ENCODE measurements around the gene PTOV1. TPM values are rescaled to one million over a fixed set of nuclear protein-coding genes. Genes with fewer than 3 reads are reported as not detected.

PTOV1 gene
- total RNA-seq, 4 donors from 2014 or later = 62.3 to 203 (median 66.8) TPM

DNA sequence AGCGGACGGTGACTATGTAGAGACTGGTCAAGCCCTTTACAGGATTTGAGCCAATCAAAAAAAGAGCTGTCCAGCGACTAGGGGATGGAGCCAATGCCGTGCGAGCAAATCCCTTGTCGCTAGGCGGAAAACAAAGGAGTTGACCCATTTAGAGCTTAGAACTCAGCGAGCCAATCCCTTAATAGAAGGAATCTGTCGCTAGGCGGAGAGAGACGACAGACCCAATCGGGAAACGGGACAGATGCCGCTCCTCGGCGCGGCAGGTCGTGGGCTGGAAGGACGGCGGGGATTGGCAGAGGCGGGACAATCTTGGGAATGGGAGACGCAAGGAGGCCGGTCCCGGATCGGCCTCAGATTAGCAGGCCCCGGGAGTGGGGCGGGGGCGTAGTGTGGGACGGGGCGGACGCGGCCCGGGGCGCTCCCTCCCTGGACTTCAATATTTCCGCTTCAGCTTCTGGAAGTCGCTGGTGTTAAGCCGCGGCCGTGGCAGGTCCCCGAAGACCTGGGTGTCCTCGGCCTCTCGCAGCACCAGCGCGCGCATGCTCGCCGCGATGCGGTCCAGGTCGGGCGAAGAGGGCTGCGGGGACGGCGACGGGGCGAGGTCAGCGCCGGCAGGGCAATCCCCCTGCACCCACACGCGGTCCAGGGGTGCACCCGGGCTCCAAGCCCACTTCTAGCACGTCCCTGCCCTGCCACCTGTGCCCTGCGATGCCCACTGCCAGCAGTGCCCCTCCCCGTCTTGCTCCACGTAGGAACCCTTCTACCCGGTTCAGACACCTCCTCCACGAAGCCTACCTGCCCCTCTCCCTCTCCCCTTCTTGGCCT is 18.7 kb downstream of the PTOV1 start:
- WGBS, 2 donors (ENCODE audit: low coverage in 1 of 2) = 1% methylated on average over 37 of the region's 67 CpGs; no CpG with 5 or more reads in 1 of the 2 donors
- no peaks in the 10 kb centered on the region for H3K9me3 ChIP-seq
- no peaks in the 10 kb centered on the region for H3K36me3 ChIP-seq
- peak; percentile 79 for TF ChIP-seq POLR2A (IDR thresholded peaks at IDR 0.05)
- TF ChIP-seq, protein P1, sequence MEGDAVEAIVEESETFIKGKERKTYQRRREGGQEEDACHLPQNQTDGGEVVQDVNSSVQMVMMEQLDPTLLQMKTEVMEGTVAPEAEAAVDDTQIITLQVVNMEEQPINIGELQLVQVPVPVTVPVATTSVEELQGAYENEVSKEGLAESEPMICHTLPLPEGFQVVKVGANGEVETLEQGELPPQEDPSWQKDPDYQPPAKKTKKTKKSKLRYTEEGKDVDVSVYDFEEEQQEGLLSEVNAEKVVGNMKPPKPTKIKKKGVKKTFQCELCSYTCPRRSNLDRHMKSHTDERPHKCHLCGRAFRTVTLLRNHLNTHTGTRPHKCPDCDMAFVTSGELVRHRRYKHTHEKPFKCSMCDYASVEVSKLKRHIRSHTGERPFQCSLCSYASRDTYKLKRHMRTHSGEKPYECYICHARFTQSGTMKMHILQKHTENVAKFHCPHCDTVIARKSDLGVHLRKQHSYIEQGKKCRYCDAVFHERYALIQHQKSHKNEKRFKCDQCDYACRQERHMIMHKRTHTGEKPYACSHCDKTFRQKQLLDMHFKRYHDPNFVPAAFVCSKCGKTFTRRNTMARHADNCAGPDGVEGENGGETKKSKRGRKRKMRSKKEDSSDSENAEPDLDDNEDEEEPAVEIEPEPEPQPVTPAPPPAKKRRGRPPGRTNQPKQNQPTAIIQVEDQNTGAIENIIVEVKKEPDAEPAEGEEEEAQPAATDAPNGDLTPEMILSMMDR (IDR thresholded peaks at IDR 0.05) = peak in 1 of 5 experiments; percentile 45
- TF ChIP-seq EP300 (IDR thresholded peaks at IDR 0.05; ENCODE audit: low read depth) = no peak
- TF ChIP-seq POLR2AphosphoS5 (IDR thresholded peaks at IDR 0.05) = peak; percentile 80 to 90 (median 90)
- intact Hi-C loops (cut with DNase I; ENCODE audit: low total_unique reads) (no loop called here), in situ Hi-C loops (cut with MboI; ENCODE audit: low pct_ligation_motif_present in 1 of 4, low pct_unique_long_range_greater_than_20kb in 1 of 4, low sequenced_read_pairs in 3 of 4) (loop anchor here in 1 of 4 donors (10.0 to 25.0 kb wide), 2 partner anchors 55 to 382 kb away; partner anchors contain the start of genes FUZ, MED25, RPL13A and RPS11)
- H3K27me3 ChIP-seq = no peaks in the 10 kb centered on the region
- peaks cover 25 to 49% (median 43%) of the 10 kb centered on the region in 4 donors for H3K4me1 ChIP-seq
- H3K27ac ChIP-seq = peak overlapping the region; percentile 90 to 96 (median 94)
- peak; percentile 97 for DNase-seq
- H3K4me3 ChIP-seq = peak overlapping the region; percentile 33 to 62 (median 53)

DNA sequence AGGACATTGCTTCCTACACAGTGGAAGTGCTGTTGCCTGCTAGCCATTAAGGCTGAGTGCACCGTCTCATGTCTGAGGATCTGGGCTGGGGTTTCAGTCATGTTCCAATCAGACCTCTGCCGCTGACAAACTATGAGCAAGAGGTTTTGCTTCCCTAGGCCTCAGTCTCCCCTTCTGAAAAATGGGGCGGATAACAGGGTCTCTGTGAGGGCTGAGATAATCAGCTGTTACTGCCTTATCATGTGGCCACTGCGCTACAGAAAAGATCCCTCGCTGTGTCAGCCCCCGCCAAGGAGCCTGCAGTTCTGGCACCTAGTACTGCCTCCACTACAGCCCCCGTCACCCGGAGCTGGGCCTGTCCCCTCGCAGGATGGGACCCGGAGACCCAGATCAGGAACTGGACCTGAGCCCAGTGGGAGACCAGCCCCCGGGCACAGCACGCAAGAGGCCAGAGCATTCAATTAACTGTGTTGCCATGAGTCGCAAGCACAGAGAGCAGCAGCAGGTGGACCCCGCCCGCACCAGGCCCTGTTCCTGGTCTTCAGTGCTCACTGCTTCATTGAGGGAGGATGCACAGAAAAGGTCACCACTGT is 19.4 kb downstream of the PTOV1 start:
- DNase-seq = no peak
- Histone ChIP-seq H3K9me3 (no peaks in the 10 kb centered on the region), H3K4me3 (peak overlapping the region; percentile 33 to 62 (median 53)), H3K4me1 (peaks cover 28 to 49% (median 41%) of the 10 kb centered on the region in 4 donors), H3K27ac (peak overlapping the region; percentile 87 to 96 (median 94)), H3K36me3 (no peaks in the 10 kb centered on the region), H3K27me3 (no peaks in the 10 kb centered on the region)
- in situ Hi-C loops (cut with MboI; ENCODE audit: low pct_ligation_motif_present in 1 of 4, low pct_unique_long_range_greater_than_20kb in 1 of 4, low sequenced_read_pairs in 3 of 4) = loop anchor here in 1 of 4 donors (25.0 kb wide), 1 partner anchor 383 kb away; the partner anchor contains the start of genes RPL13A and RPS11
- WGBS, 2 donors (ENCODE audit: low coverage in 1 of 2) = 78% methylated on average over 10 of the region's 15 CpGs; no CpG with 5 or more reads in 1 of the 2 donors
- TF ChIP-seq POLR2A (IDR thresholded peaks at IDR 0.05) (no peak), POLR2AphosphoS5 (IDR thresholded peaks at IDR 0.05) (no peak), EP300 (IDR thresholded peaks at IDR 0.05; ENCODE audit: low read depth) (no peak)
- TF ChIP-seq, protein P1 (IDR thresholded peaks at IDR 0.05) = no peak
- intact Hi-C loops (cut with DNase I; ENCODE audit: low total_unique reads) = no loop called here

DNA sequence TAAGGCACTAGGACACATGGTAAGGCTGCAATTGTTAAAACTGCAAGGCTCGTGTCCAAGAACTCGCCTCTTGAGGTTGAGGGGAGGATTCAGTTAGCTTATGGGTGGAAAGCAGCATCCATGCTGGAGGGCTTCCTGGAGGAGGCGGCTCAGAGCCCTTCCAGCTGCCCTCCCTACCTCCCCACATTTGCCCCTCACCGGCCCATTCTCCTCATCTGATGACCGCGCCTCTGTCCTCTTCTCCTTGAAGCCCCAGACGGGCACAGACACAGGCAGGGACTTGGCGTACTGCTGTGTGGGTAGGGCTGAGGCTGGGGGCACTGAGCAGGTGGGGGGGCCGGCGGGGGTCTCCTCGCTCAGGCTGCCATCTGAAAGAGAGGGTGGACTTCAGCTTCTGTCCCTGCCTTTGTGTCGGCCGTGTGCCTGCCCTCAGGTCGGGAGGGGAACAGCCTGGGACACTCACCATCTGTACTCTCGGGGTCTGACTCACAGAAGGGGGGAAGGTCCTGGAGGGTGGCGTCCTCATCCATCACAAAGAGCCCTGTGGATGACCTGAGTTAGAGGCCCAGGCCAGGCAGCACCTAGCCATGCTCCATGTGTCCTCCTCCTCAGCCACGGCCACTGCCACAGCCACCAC is 20.5 kb downstream of the PTOV1 start:
- no peak overlapping the region for H3K4me3 ChIP-seq
- H3K36me3 ChIP-seq = no peaks in the 10 kb centered on the region
- in situ Hi-C loops (cut with MboI; ENCODE audit: low pct_ligation_motif_present in 1 of 4, low pct_unique_long_range_greater_than_20kb in 1 of 4, low sequenced_read_pairs in 3 of 4) (loop anchor here in 1 of 4 donors (25.0 kb wide), 1 partner anchor 384 kb away; the partner anchor contains the start of genes RPL13A and RPS11), intact Hi-C loops (cut with DNase I; ENCODE audit: low total_unique reads) (no loop called here)
- H3K27me3 ChIP-seq = no peaks in the 10 kb centered on the region
- no peak overlapping the region for H3K27ac ChIP-seq
- TF ChIP-seq, protein P1 (IDR thresholded peaks at IDR 0.05) = no peak
- TF ChIP-seq POLR2A (IDR thresholded peaks at IDR 0.05) (no peak), POLR2AphosphoS5 (IDR thresholded peaks at IDR 0.05) (no peak), EP300 (IDR thresholded peaks at IDR 0.05; ENCODE audit: low read depth) (no peak)
- no peak for DNase-seq
- 82 to 88% methylated on average over 4 to 14 of the region's 17 CpGs for WGBS, 2 donors (ENCODE audit: low coverage in 1 of 2)
- no peaks in the 10 kb centered on the region for H3K9me3 ChIP-seq
- peaks cover 20 to 44% (median 36%) of the 10 kb centered on the region in 4 donors for H3K4me1 ChIP-seq

Data from transverse colon (tissue), 4 donors.